ENCODE data around the gene PDLIM4. TPM values are rescaled to one million over a fixed set of nuclear protein-coding genes. Genes with fewer than 3 reads are reported as not detected.

Gene PDLIM4
- total RNA-seq, 4 donors from 2014 or later: 9.7 to 43.4 (median 19.7) TPM

GRCh38 chr5:132267931-132268768 is 10.7 kb downstream of the PDLIM4 start:
- Histone ChIP-seq H3K36me3 (no peaks in the 10 kb centered on the region), H3K4me3 (no peak overlapping the region), H3K4me1 (peaks cover 35 to 56% (median 35%) of the 10 kb centered on the region in 4 donors), H3K27ac (peak overlapping the region; percentile 87 to 97 (median 94)), H3K27me3 (no peaks in the 10 kb centered on the region), H3K9me3 (no peaks in the 10 kb centered on the region)
- TF ChIP-seq POLR2A (IDR thresholded peaks at IDR 0.05) (no peak), EP300 (IDR thresholded peaks at IDR 0.05; ENCODE audit: low read depth) (no peak), POLR2AphosphoS5 (IDR thresholded peaks at IDR 0.05) (no peak), CTCF (IDR thresholded peaks at IDR 0.05) (no peak)
- WGBS, 2 donors (ENCODE audit: low coverage in 1 of 2): 42 to 75% methylated on average over 2 to 5 of the region's 6 CpGs
- intact Hi-C loops (cut with DNase I; ENCODE audit: low total_unique reads): no loop called here
- DNase-seq: no peak
- in situ Hi-C loops (cut with MboI; ENCODE audit: low pct_ligation_motif_present in 1 of 4, low pct_unique_long_range_greater_than_20kb in 1 of 4, low sequenced_read_pairs in 3 of 4): loop anchor here in 1 of 4 donors (25.0 kb wide), 1 partner anchor 269 kb away; the partner anchor contains the start of gene IL5

- Histone ChIP-seq H3K36me3 (no peaks in the 10 kb centered on the region), H3K27ac (peak overlapping the region; percentile 28 to 97 (median 94)), H3K27me3 (no peaks in the 10 kb centered on the region), H3K4me1 (peaks cover 28 to 56% (median 36%) of the 10 kb centered on the region in 4 donors), H3K9me3 (no peaks in the 10 kb centered on the region), H3K4me3 (no peak overlapping the region)
- intact Hi-C loops (cut with DNase I; ENCODE audit: low total_unique reads): no loop called here
- no peak for TF ChIP-seq POLR2A (IDR thresholded peaks at IDR 0.05)
- no peak for TF ChIP-seq POLR2AphosphoS5 (IDR thresholded peaks at IDR 0.05)
- TF ChIP-seq EP300 (IDR thresholded peaks at IDR 0.05; ENCODE audit: low read depth): no peak
- no peak for TF ChIP-seq CTCF (IDR thresholded peaks at IDR 0.05)
- in situ Hi-C loops (cut with MboI; ENCODE audit: low pct_ligation_motif_present in 1 of 4, low pct_unique_long_range_greater_than_20kb in 1 of 4, low sequenced_read_pairs in 3 of 4): loop anchor here in 1 of 4 donors (25.0 kb wide), 1 partner anchor 268 kb away; the partner anchor contains the start of gene IL5
- WGBS, 2 donors (ENCODE audit: low coverage in 1 of 2): 74% methylated on average over 8 of the region's 8 CpGs; no CpG with 5 or more reads in 1 of the 2 donors
- DNase-seq: no peak
Measured at GRCh38 chr5:132268769-132269551, 11.5 kb downstream of the PDLIM4 start.

- Histone ChIP-seq H3K4me3 (no peak overlapping the region), H3K9me3 (no peaks in the 10 kb centered on the region), H3K36me3 (no peaks in the 10 kb centered on the region), H3K27me3 (no peaks in the 10 kb centered on the region), H3K27ac (peak overlapping the region in 3 of 4 donors; percentile 14 to 97 (median 28)), H3K4me1 (peaks cover 19 to 56% (median 36%) of the 10 kb centered on the region in 4 donors)
- no peak for DNase-seq
- in situ Hi-C loops (cut with MboI; ENCODE audit: low pct_ligation_motif_present in 1 of 4, low pct_unique_long_range_greater_than_20kb in 1 of 4, low sequenced_read_pairs in 3 of 4): loop anchor here in 1 of 4 donors (25.0 kb wide), 1 partner anchor 268 kb away; the partner anchor contains the start of gene IL5
- TF ChIP-seq EP300 (IDR thresholded peaks at IDR 0.05; ENCODE audit: low read depth) (no peak), CTCF (IDR thresholded peaks at IDR 0.05) (no peak), POLR2AphosphoS5 (IDR thresholded peaks at IDR 0.05) (no peak), POLR2A (IDR thresholded peaks at IDR 0.05) (no peak)
- WGBS, 2 donors (ENCODE audit: low coverage in 1 of 2): 92% methylated on average over 2 of the region's 3 CpGs; no CpG with 5 or more reads in 1 of the 2 donors
- intact Hi-C loops (cut with DNase I; ENCODE audit: low total_unique reads): no loop called here
Measured at GRCh38 chr5:132269635-132270334, 12.3 kb downstream of the PDLIM4 start.
